ENCODE results near the gene SPTBN4. TPM values are rescaled to one million over a fixed set of nuclear protein-coding genes. Genes with fewer than 3 reads are reported as not detected.

The SPTBN4 gene
- polyA plus RNA-seq, 1 of the 3 experiments (the other 2 are of a cell fraction): 3.1 TPM

DNA sequence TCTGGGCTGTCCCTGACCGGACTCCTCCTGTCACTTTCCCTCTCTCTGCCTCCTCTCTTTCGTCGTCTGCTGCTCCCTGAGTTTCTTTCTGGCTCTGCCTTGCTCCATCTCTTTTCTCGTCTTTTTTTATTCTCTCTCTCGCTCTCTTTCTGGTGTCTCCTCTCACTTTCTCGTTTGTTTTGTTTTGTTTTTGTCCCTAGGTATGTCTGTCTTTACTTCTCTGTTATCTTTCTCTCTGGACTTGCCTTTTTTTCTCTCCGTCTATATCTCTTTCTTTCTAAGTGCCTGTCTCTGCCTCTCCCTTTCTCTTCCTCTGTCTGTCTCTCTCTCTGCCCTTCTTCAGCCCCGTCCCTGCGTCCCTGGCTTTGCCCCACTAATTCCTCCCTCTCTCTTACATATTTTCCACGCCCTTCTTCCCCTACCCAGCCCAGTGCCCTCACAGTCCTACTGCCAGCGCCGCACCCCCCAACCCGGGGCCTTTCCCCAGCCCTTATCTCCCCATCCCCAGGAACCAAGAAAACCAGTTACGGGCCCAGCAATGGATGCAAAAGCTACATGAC, 61.8 kb downstream of the SPTBN4 start:
- H3K27me3 ChIP-seq (ENCODE audit: insufficient read depth): no peaks in the 10 kb centered on the region
- H3F3A ChIP-seq (replicated peaks; ENCODE audit: insufficient read depth): no peaks in the 10 kb centered on the region
- POLR2A ChIA-PET: no interaction called here
- H3K4me2 ChIP-seq: no peak overlapping the region
- no peaks in the 10 kb centered on the region for H3K9me3 ChIP-seq
- no peak overlapping the region for H2AFZ ChIP-seq (ENCODE audit: low read depth)
- H3K79me2 ChIP-seq (ENCODE audit: insufficient read depth): no peaks in the 10 kb centered on the region
- no peak for DNase-seq
- no peaks in the 10 kb centered on the region for H4K20me1 ChIP-seq (ENCODE audit: insufficient read depth)
- no peaks in the 10 kb centered on the region for H3K9me2 ChIP-seq
- CTCF ChIA-PET: interaction anchor here (0.7 to 2.7 kb wide), 8 partner anchors 10 to 249 kb away, joined by 3 to 9 read pairs (median 4); partner anchors contain the start of gene RAB4B
- no peak overlapping the region for H3K9ac ChIP-seq
- no peaks in the 10 kb centered on the region for H3K36me3 ChIP-seq (replicated peaks in 1 of 2; ENCODE audit: control insufficient read depth in 1 of 2, insufficient read depth in 2 of 2, low read length in 1 of 2)
- H3K27ac ChIP-seq (ENCODE audit: low read depth in 2 of 2, low read length in 1 of 2): no peak overlapping the region
- H3K4me1 ChIP-seq (ENCODE audit: control insufficient read depth in 1 of 2, insufficient read depth in 2 of 2, low read depth in 1 of 2, low read length in 1 of 2): peaks cover 0 to 11% of the 10 kb centered on the region in 2 experiments; a peak in 1 of 4 replicates
- WGBS (ENCODE audit: low lambda C conversion rate): 58% methylated on average over 14 of the region's 14 CpGs
- H3K4me3 ChIP-seq (ENCODE audit: low read depth in 2 of 2, low read length in 1 of 2): peak overlapping the region in 1 of 2 experiments; percentile 60; a peak in 1 of 4 replicates
- no peak for TF ChIP-seq REST (IDR thresholded peaks at IDR 0.05; ENCODE audit: low read depth, low read length)
- no peak for TF ChIP-seq YY1 (IDR thresholded peaks at IDR 0.05; ENCODE audit: low read depth)

DNA sequence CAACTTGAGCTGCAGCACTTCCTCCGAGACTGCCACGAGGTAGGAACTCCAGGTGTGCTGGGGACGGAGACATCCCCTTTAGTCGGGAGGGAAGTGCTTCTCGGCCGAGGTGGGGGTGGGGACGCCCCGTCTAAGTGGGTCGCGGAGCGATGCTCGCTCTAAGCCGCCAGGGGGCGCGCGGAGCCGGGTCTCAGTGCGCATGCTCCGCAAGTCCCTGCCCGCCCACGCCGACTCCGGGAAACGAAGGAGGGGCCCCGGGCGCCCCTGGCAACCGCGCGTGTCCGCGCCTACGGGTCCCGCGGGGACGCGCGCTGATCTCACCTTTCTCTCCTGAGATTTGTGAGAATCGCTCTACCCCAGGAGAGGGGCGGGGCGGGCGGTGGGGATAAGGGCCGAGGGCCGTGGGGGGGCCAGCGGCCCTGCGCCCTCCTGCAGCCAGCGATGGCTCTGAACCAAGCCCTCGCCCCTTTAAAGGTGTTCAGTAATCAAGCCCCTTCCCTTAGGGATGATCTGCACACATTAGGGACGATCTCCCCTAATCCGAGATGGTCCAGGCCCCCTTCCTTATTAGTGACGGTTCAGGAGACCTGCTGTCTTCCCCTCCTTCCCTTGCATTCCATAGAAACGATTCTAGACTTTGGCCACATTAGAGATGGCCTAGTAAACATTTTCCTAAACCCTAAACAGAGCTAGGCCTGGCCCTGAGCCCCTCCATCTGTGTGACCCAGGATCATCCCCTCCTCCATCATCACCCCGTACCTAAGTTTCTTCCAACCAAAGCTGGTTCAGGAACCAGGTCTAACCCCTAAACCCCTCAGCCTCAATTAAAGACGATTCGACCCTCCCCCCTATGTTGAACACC, 62.5 kb downstream of the SPTBN4 start:
- DNase-seq: peak; percentile 99
- CTCF ChIA-PET: interaction anchor here (0.6 to 3.7 kb wide), 16 partner anchors 9 to 248 kb away, joined by 3 to 16 read pairs (median 4); partner anchors contain the start of genes LTBP4 and RAB4B
- Histone ChIP-seq H3K27ac (ENCODE audit: low read depth in 2 of 2, low read length in 1 of 2) (peak overlapping the region in 1 of 2 experiments; percentile 70; a peak in 2 of 4 replicates), H3K4me2 (0 out of 2 replicates have a peak overlapping the region, but pooled peaks have one; percentile 67), H3K4me1 (ENCODE audit: control insufficient read depth in 1 of 2, insufficient read depth in 2 of 2, low read depth in 1 of 2, low read length in 1 of 2) (peaks cover 0 to 11% of the 10 kb centered on the region in 2 experiments; a peak in 1 of 4 replicates), H2AFZ (ENCODE audit: low read depth) (peak overlapping the region; percentile 66), H3K9me3 (no peaks in the 10 kb centered on the region), H3K36me3 (replicated peaks in 1 of 2; ENCODE audit: control insufficient read depth in 1 of 2, insufficient read depth in 2 of 2, low read length in 1 of 2) (no peaks in the 10 kb centered on the region), H3K27me3 (ENCODE audit: insufficient read depth) (no peaks in the 10 kb centered on the region), H3K9me2 (no peaks in the 10 kb centered on the region), H3K79me2 (ENCODE audit: insufficient read depth) (no peaks in the 10 kb centered on the region), H3K4me3 (ENCODE audit: low read depth in 2 of 2, low read length in 1 of 2) (peak overlapping the region; percentile 44 to 60), H3K9ac (no peak overlapping the region), H4K20me1 (ENCODE audit: insufficient read depth) (no peaks in the 10 kb centered on the region), H3F3A (replicated peaks; ENCODE audit: insufficient read depth) (no peaks in the 10 kb centered on the region)
- peak; percentile 29; the same call in 1 of the 2 replicates for TF ChIP-seq RCOR1 (IDR thresholded peaks at IDR 0.05; ENCODE audit: low read length)
- peak; percentile 81 for TF ChIP-seq CHD2 (IDR thresholded peaks at IDR 0.05; ENCODE audit: low read length, partially characterized antibody)
- no peak for TF ChIP-seq SIN3A (IDR thresholded peaks at IDR 0.05; ENCODE audit: borderline replicate concordance, low read depth, low read length)
- TF ChIP-seq ELF1 (IDR thresholded peaks at IDR 0.05): no peak
- peak; percentile 75 for TF ChIP-seq SMC3 (IDR thresholded peaks at IDR 0.05; ENCODE audit: low read depth, low read length)
- TF ChIP-seq MXI1 (IDR thresholded peaks at IDR 0.05; ENCODE audit: low read depth, low read length): 0 out of 2 replicates have a peak, but pooled peaks have one; percentile 52
- TF ChIP-seq RAD21 (IDR thresholded peaks at IDR 0.05; ENCODE audit: low read length): peak; percentile 51
- TF ChIP-seq TCF12 (IDR thresholded peaks at IDR 0.05): no peak
- TF ChIP-seq, protein P1, sequence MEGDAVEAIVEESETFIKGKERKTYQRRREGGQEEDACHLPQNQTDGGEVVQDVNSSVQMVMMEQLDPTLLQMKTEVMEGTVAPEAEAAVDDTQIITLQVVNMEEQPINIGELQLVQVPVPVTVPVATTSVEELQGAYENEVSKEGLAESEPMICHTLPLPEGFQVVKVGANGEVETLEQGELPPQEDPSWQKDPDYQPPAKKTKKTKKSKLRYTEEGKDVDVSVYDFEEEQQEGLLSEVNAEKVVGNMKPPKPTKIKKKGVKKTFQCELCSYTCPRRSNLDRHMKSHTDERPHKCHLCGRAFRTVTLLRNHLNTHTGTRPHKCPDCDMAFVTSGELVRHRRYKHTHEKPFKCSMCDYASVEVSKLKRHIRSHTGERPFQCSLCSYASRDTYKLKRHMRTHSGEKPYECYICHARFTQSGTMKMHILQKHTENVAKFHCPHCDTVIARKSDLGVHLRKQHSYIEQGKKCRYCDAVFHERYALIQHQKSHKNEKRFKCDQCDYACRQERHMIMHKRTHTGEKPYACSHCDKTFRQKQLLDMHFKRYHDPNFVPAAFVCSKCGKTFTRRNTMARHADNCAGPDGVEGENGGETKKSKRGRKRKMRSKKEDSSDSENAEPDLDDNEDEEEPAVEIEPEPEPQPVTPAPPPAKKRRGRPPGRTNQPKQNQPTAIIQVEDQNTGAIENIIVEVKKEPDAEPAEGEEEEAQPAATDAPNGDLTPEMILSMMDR (IDR thresholded peaks at IDR 0.05): peak; percentile 79
- TF ChIP-seq NRF1 (IDR thresholded peaks at IDR 0.05; ENCODE audit: low read depth, low read length): peak; percentile 90
- TF ChIP-seq, protein P2, sequence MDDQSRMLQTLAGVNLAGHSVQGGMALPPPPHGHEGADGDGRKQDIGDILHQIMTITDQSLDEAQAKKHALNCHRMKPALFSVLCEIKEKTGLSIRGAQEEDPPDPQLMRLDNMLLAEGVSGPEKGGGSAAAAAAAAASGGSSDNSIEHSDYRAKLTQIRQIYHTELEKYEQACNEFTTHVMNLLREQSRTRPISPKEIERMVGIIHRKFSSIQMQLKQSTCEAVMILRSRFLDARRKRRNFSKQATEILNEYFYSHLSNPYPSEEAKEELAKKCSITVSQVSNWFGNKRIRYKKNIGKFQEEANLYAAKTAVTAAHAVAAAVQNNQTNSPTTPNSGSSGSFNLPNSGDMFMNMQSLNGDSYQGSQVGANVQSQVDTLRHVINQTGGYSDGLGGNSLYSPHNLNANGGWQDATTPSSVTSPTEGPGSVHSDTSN (IDR thresholded peaks at IDR 0.05): no peak
- WGBS (ENCODE audit: low lambda C conversion rate): 11% methylated on average over 23 of the region's 54 CpGs
- POLR2A ChIA-PET: no interaction called here
